ENCODE measurements around the gene ATP2C2. TPM values are rescaled to one million over a fixed set of nuclear protein-coding genes. Genes with fewer than 3 reads are reported as not detected.

ATP2C2 gene
- total RNA-seq, 1 donor from 2014 or later, result not detected

GRCh38 chr16:84478172-84478947, 110.0 kb downstream of the ATP2C2 start:
- intact Hi-C loops (cut with DNase I), result no loop called here
- H3K27ac ChIP-seq, result no peak overlapping the region
- no peaks in the 10 kb centered on the region for H3K27me3 ChIP-seq
- H3K4me3 ChIP-seq, result no peak overlapping the region
- no peak for DNase-seq (ENCODE audit: low spot score in 2 of 2)
- H3K4me1 ChIP-seq, result no peaks in the 10 kb centered on the region
- H3K9me3 ChIP-seq, result no peaks in the 10 kb centered on the region
- H3K36me3 ChIP-seq, result peaks cover 19 to 54% of the 10 kb centered on the region in 2 donors
- TF ChIP-seq CTCF (IDR thresholded peaks at IDR 0.05), result no peak

GRCh38 chr16:84479716-84480450, 111.5 kb downstream of the ATP2C2 start:
- intact Hi-C loops (cut with DNase I), result no loop called here
- no peaks in the 10 kb centered on the region for H3K9me3 ChIP-seq
- no peaks in the 10 kb centered on the region for H3K27me3 ChIP-seq
- TF ChIP-seq CTCF (IDR thresholded peaks at IDR 0.05), result no peak
- DNase-seq (ENCODE audit: low spot score in 2 of 2), result no peak
- H3K4me3 ChIP-seq, result no peak overlapping the region
- H3K4me1 ChIP-seq, result no peaks in the 10 kb centered on the region
- peaks cover 19 to 63% of the 10 kb centered on the region in 2 donors for H3K36me3 ChIP-seq
- H3K27ac ChIP-seq, result no peak overlapping the region

- DNase-seq (ENCODE audit: low spot score in 2 of 2), result no peak
- Histone ChIP-seq H3K9me3 (no peaks in the 10 kb centered on the region), H3K27me3 (no peaks in the 10 kb centered on the region), H3K27ac (no peak overlapping the region), H3K4me1 (no peaks in the 10 kb centered on the region), H3K36me3 (peaks cover 21 to 73% of the 10 kb centered on the region in 2 donors), H3K4me3 (no peak overlapping the region)
- intact Hi-C loops (cut with DNase I), result no loop called here
- no peak for TF ChIP-seq CTCF (IDR thresholded peaks at IDR 0.05)
These were observed 112.9 kb downstream of the ATP2C2 start for GRCh38 chr16:84481051-84481735.

GRCh38 chr16:84482001-84482891, 113.9 kb downstream of the ATP2C2 start:
- Histone ChIP-seq H3K27me3 (no peaks in the 10 kb centered on the region), H3K4me3 (no peak overlapping the region), H3K9me3 (no peaks in the 10 kb centered on the region), H3K27ac (no peak overlapping the region), H3K4me1 (no peaks in the 10 kb centered on the region), H3K36me3 (peaks cover 29 to 83% of the 10 kb centered on the region in 2 donors)
- intact Hi-C loops (cut with DNase I), result no loop called here
- DNase-seq (ENCODE audit: low spot score in 2 of 2), result no peak
- no peak for TF ChIP-seq CTCF (IDR thresholded peaks at IDR 0.05)

All from ascending aorta (tissue), 2 donors.